T-helper 2 cell (primary cell): Measurements from ENCODE around the gene C10orf71.

ENCODE experiments used
- DNase-seq, 5 experiments: peaks; one replicate each; pipeline versions ENCODE4 v3.0.0 to v3.0.0-alpha.2; 2012 to 2022
- total RNA-seq, 2 donors: gene quantifications; one replicate each; lab custom pipeline; 2026; lab: John Stamatoyannopoulos, UW

C10orf71 gene, protein sequence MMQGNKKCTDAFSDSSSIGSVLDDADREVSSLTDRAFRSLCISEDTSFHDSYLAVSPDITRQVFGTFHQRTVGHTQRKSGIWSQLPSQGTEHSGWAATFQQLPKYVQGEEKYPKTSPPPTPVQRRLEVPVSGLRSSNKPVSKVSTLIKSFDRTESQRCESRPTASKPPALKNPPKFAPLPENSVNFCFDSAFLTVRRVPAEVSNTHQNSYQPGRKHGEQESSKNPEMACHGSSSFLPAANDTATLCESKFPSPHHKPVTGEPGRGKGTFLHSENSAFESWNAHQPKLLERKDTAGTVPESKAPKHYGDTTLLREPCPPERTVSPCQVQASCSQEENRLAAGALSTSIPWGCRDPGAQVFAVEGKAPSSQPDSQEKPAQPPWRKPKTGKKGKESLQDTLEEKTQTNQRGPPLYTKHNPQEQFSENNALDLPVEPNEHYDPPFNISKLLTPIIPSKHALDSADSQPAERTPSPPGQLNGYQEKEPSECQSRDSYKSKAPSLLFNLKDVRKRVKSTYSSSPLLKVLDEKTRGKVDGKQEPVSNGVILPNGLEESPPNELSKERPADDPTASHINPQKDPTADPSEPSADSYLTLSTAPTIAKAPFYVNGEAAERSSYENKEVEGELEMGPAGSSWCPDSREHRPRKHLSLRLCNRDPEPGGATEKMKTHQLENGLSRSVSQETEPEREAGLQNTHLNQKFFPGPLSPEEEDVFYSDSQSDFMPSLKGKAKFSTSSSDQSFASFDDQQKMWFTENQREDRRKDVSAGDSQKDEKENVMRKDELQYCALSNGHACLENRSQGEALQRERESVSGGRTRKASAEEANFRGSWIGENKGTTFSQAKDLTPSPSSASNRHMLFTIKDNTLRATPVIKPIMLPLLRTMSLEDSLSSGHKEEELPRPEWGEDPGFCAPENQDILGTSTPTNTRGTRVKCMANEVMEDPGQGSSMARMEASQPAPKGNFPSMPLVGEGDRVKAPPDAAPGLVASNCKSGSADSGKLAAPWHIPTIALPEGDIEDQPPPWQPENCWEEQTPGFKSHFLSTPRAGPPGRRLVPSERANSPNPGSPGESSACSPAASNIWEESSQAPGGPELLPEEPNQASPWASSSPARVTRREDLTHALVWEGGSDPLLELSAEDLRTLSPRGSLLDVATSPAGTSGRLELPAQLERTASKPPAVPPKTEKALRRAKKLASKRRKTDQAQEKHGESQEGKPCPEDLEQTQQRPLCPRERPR (N-terminal part only)
- total RNA-seq, result 0 reads per million in 2 donors

DNA sequence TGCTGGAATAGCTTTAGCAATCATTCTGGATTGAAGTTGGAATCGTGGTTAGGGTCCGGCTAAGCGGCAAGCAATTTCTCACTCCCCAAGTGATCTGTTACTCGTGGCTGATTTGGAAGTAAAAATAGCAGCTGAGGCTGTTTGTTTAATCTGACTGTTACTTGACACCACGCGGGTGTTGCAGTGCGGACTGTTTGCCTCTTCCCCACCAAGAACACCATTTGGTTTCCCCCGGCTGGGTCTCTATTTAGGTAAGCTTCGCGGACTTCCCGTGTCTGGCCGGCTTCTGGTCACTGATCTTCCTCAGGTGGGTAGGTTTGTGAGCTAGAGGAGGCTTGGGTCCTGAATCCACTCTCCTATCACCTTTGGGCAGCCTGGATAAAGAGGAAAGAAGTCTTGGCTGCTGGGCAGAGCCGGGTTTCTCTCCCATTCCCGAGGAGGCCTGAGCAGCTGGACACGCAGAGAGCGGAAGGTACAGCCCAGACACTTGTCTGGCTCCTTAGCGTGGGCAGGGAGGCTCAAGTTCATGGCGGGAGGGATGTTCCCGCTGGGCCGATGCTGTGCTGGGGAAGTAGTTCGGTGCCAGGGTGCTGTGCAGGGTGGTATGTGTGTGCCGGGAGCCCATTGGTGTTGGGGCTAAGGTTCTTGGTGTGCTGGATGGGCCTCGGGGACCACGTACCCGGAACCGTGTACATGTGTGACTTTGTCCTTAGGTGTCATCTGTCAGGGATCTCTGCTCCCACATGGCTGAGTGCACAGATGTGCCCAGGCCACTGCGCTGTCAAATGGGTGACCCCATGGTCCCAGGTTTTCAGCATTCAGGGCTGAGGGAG is at the start of gene C10orf71:
C10orf71 (plus strand) TSS at position 188 of the 833 bp plus-strand sequence. CDS start 23,376 bp downstream, outside the sequence.
- DNase-seq, result no peak

- DNase-seq, result no peak
Measured at GRCh38 chr10:49252313-49253034, 46.5 kb upstream of the C10orf71 start.

DNA sequence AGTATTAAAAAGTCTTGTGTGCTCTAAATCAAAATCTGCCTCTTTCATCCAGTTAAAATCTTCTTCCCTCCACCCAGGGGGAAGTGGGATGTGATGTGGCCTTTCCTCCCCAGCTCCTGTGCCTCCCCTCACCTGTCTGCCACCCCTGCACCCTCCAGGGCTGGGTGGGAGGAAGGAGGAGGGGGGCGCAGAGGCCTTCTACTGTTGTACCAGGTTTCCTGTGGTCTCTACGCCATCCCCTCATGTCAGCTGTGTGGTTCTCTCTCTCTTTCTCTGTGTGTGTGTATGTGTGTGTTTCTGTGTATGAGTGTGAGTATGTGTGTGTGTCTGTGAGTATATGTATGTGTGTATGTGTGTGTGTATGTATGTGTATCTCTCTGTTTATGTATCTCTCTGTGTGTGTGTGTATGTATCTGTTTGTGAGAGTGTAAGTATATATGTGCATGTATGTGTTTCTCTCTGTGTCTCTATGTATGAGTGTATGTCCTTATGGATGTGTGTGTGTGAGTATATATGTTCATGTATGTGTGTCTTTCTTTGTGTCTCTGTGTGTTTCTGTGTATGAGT is 45.5 kb upstream of the C10orf71 start:
- DNase-seq, result peak in 2 of 5 experiments; percentile 18 to 22

- DNase-seq, result no peak
Measured at GRCh38 chr10:49254150-49254549, 44.8 kb upstream of the C10orf71 start.

DNA sequence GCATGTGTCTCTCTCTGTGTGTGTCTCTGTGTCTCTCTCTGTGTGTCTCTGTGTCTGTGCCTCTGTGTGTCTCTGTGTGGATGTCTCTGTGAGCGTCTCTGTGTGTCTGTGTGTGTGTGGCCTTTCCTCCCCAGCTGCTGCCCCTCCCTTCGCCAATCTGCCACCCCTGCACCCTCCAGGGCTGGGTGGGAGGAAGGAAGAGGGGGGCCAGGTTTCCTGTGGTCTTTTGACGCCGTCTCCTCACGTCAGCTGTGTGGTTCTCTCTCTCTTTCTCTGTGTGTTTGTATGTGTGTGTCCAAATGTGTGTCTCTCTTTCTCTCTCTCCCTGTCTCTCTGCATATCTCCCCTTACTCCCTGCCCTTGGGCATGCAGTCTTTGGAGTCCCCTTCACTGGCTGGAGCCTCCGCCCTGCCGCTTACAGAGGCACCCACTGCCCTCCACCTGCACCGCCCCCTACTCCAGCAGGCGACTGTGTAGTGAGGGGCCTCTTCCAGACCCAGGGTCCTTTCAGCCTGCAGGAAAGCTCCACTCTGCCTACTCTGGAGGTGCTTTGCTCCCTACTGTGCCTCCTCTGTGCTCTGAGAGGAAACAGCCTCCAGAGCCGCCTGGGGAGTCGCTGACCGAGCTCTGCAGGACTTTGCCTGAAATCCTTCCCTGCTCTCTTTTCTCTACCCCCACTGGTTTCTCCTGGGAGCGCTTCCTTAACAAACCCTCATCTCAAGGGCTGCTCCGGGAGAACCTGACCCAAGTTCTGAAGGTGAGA is 44.2 kb upstream of the C10orf71 start:
- peak in 2 of 5 experiments; percentile 61 to 70 for DNase-seq

DNA sequence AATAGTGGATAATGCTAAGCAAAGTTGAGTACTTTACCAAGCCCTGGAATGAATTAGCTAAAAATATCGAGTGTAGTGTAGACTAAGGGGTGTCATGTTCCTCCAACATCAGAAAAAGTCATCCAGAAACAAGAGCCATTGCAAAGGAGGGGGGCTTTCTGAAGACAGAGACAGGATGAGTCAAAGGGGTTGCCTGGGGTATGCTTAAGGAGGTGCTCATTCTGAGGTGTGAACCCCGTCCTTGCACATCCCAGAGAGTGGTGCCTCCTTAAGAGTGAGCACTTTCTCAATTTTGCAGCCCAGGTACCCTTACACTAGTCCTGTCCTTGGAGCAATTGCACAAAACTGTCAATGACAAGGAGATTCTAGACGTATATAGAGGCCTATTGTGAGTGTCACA is 43.1 kb upstream of the C10orf71 start:
- DNase-seq, result no peak

- DNase-seq, result no peak
Measured at GRCh38 chr10:49257154-49257553, 41.8 kb upstream of the C10orf71 start.

- no peak for DNase-seq
Measured at GRCh38 chr10:49257626-49258349, 41.2 kb upstream of the C10orf71 start.

GRCh38 chr10:49258350-49258683 is 40.7 kb upstream of the C10orf71 start:
- no peak for DNase-seq

- no peak for DNase-seq
Measured at GRCh38 chr10:49260644-49261296, 38.2 kb upstream of the C10orf71 start.

DNA sequence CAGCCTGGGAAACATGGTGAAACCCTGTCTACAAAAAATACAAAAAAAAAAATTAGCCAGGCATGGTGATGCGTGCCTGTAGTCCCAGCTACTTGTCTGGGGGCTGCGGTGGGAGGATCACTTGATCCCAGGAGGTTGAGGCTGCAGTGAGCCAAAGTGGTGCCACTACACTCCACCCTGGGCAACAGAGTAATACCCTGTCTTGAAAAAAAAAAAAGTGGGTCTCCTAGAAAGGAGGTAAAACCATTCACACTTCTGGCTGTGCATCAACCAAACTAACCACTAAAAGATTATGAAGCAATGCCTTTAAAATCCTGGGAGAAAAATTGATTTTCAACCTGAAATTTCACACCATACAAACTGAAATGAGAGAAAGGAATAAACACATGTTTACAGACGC is 35.4 kb upstream of the C10orf71 start:
- peak in 1 of 5 experiments; percentile 15 for DNase-seq

- no peak for DNase-seq
Measured at GRCh38 chr10:49264177-49264677, 34.7 kb upstream of the C10orf71 start.

- no peak for DNase-seq
Measured at GRCh38 chr10:49265885-49266284, 33.1 kb upstream of the C10orf71 start.

- DNase-seq, result no peak
Measured at GRCh38 chr10:49268185-49268584, 30.8 kb upstream of the C10orf71 start.

- DNase-seq, result no peak
Measured at GRCh38 chr10:49269523-49269922, 29.4 kb upstream of the C10orf71 start.

DNA sequence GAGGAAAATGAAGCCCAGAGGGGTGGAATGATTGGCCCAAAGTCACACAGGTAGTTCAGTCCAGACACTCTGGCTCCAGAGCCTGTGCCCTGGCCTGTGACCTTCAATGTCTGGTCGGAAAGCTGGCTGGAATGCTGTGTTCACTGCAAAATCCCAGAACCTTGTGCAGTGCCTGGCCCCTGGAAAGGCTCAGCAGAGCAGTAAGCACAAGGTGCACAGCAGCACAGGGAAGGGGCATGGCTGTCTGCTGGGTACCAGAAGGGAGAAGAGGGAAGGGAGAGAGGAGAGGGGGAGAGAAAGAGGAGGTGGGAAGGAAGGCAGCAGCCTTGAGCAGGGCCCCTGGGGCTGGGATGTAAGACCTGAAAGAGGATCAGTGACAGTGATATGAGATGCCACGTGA is 28.4 kb upstream of the C10orf71 start:
- DNase-seq, result no peak

- no peak for DNase-seq
Measured at GRCh38 chr10:49271346-49271745, 27.6 kb upstream of the C10orf71 start.

DNA sequence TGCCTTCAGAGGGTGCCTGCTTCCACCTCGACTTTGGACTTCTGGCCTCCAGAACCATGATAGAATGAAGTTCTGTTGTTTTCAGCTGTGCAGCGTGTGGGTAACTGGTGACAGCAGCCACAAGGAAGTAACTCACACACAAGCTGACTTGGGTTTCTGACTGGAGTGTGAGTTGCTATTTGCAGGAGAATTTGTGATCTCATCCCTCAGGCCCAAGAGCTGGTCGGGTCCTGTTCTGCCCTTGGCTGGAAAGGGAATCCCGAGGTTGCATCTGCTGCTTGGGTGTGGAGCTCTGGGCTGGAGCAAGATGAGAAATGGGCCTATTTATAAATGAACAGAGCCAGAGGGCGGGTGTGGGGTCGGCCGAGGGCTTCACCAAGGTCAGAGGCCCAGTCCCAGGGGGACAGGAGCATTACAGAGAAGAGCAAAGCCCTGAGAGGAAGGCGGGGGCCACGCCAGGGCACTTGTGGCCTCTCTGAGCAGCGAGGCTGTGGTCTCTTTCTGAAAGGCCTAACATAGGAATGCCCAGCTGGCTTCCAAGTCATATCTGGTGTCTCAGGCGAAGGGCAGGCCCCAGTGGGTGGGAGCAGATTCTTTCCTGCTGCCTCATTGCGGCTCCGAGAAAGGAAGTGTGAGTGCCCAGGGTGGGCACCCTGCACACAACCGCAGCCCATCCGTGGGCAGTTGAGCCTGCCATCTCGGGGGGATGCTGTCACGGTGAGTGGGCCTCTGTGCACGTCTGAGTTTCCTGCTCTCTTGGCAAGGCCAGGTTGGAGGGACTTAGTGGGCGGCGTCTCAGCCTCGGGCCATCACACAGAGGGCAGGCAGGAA is 26.5 kb upstream of the C10orf71 start:
- no peak for DNase-seq
